DND-41 (cell line): ENCODE data around the gene RNF220.

Source experiments
- ATAC-seq: fragments of 200-7000 bp; cut with Tn5 transposase; 3 replicates; pipeline ENCODE4 v1.9.1; 2021; ENCODE audit warnings: low read depth; ENCODE audit not compliant: insufficient read depth
- DNase-seq: peaks from one replicate; pipeline ENCODE4 v3.0.0-alpha.2; 2020
- H2AFZ ChIP-seq: 2 replicates; pipeline ENCODE4 v1.6.0; 2012; ENCODE audit warnings: low read depth, low read length
- H3K27ac ChIP-seq: 2 replicates; pipeline ENCODE4 v1.5.1; 2012; ENCODE audit warnings: low read length, inconsistent platforms
- H3K27me3 ChIP-seq: fragments of 200-600 bp; sonication (generic); 2 replicates; pipeline ENCODE4 v1.6.0; 2012; ENCODE audit warnings: low read length, mild to moderate bottlenecking, inconsistent platforms; ENCODE audit not compliant: insufficient read depth, poor library complexity
- H3K36me3 ChIP-seq: 2 replicates; pipeline ENCODE4 v1.5.1; 2012; ENCODE audit warnings: low read length, inconsistent platforms; ENCODE audit not compliant: insufficient read depth
- H3K4me1 ChIP-seq: 2 replicates; pipeline ENCODE4 v1.5.1; 2012; ENCODE audit warnings: mild to moderate bottlenecking, low read length; ENCODE audit not compliant: insufficient read depth
- H3K4me2 ChIP-seq: 2 replicates; pipeline ENCODE4 v1.6.0; 2012; ENCODE audit warnings: mild to moderate bottlenecking, moderate library complexity, low read length, inconsistent platforms; ENCODE audit not compliant: insufficient read depth
- H3K4me3 ChIP-seq, 2 experiments: fragments of 200-600 bp in 1 of 2; shearing (Covaris generic) in 1 of 2; 2 replicates each; pipeline ENCODE4 v1.5.1; 2012 to 2016; ENCODE audit warnings: inconsistent platforms in 2 of 2, low read length in 2 of 2, mild to moderate bottlenecking in 2 of 2, low read depth in 1 of 2, moderate library complexity in 1 of 2
- H3K79me2 ChIP-seq: 2 replicates; pipeline ENCODE4 v1.6.0; 2012; ENCODE audit warnings: low read length, inconsistent platforms; ENCODE audit not compliant: insufficient read depth
- H3K9ac ChIP-seq: 2 replicates; pipeline ENCODE4 v1.6.0; 2012; ENCODE audit warnings: low read depth, mild to moderate bottlenecking, inconsistent platforms, low read length, moderate library complexity
- H3K9me3 ChIP-seq: 2 replicates; pipeline ENCODE4 v1.5.1; 2012; ENCODE audit warnings: low read length, moderate library complexity, mild to moderate bottlenecking, inconsistent platforms; ENCODE audit not compliant: insufficient read depth, severe bottlenecking
- H4K20me1 ChIP-seq: 2 replicates; pipeline ENCODE4 v1.6.0; 2012; ENCODE audit warnings: low read length; ENCODE audit not compliant: insufficient read depth
- CTCF ChIP-seq: IDR thresholded peaks from 2 replicates; pipeline ENCODE4 v1.5.1; 2012; ENCODE audit warnings: borderline replicate concordance, low read length, moderate library complexity, mild to moderate bottlenecking; ENCODE audit not compliant: poor library complexity, severe bottlenecking; ENCODE audit errors: extremely low read depth
- EZH2 ChIP-seq: IDR thresholded peaks from 3 replicates; pipeline ENCODE4 v1.6.1; 2012; ENCODE audit warnings: borderline replicate concordance, low read depth, mild to moderate bottlenecking, moderate library complexity, low read length, inconsistent platforms; ENCODE audit not compliant: severe bottlenecking

Gene RNF220

GRCh38 chr1:44367944-44368343 is 37.1 kb upstream of the RNF220 start:
- H3K27me3 ChIP-seq: peaks cover 16% of the 10 kb centered on the region
- ATAC-seq (no peak), DNase-seq (no peak)

GRCh38 chr1:44368471-44369151 is 36.4 kb upstream of the RNF220 start:
- H3K4me3 ChIP-seq: no peak overlapping the region
- DNase-seq (no peak), ATAC-seq (no peak)

More at GRCh38 chr1:44367944-44368343, 37.1 kb upstream of the RNF220 start:
- no peak overlapping the region for H3K4me2 ChIP-seq
- no peak overlapping the region for H3K4me3 ChIP-seq
- H2AFZ ChIP-seq: no peak overlapping the region
- H4K20me1 ChIP-seq: no peaks in the 10 kb centered on the region
- H3K4me1 ChIP-seq: no peaks in the 10 kb centered on the region
- no peaks in the 10 kb centered on the region for H3K9me3 ChIP-seq
- TF ChIP-seq EZH2: no peak
- TF ChIP-seq CTCF: no peak
- no peak overlapping the region for H3K27ac ChIP-seq
- no peaks in the 10 kb centered on the region for H3K79me2 ChIP-seq
- H3K36me3 ChIP-seq: no peaks in the 10 kb centered on the region
- H3K9ac ChIP-seq: no peak overlapping the region

GRCh38 chr1:44371206-44371605 is 33.8 kb upstream of the RNF220 start:
- H4K20me1 ChIP-seq: no peaks in the 10 kb centered on the region
- H2AFZ ChIP-seq: no peak overlapping the region
- no peaks in the 10 kb centered on the region for H3K9me3 ChIP-seq
- no peaks in the 10 kb centered on the region for H3K79me2 ChIP-seq
- DNase-seq (no peak), ATAC-seq (no peak)
- no peak overlapping the region for H3K9ac ChIP-seq
- no peak overlapping the region for H3K4me2 ChIP-seq
- no peak overlapping the region for H3K4me3 ChIP-seq
- H3K4me1 ChIP-seq: no peaks in the 10 kb centered on the region
- no peak for TF ChIP-seq EZH2
- TF ChIP-seq CTCF: no peak
- no peak overlapping the region for H3K27ac ChIP-seq
- H3K36me3 ChIP-seq: no peaks in the 10 kb centered on the region
- H3K27me3 ChIP-seq: peaks cover 11% of the 10 kb centered on the region

More at GRCh38 chr1:44368471-44369151, 36.4 kb upstream of the RNF220 start:
- H4K20me1 ChIP-seq: no peaks in the 10 kb centered on the region
- no peak overlapping the region for H2AFZ ChIP-seq
- no peaks in the 10 kb centered on the region for H3K9me3 ChIP-seq
- H3K27me3 ChIP-seq: peaks cover 13% of the 10 kb centered on the region
- no peak overlapping the region for H3K4me2 ChIP-seq
- H3K36me3 ChIP-seq: no peaks in the 10 kb centered on the region
- no peaks in the 10 kb centered on the region for H3K4me1 ChIP-seq
- H3K79me2 ChIP-seq: no peaks in the 10 kb centered on the region
- H3K27ac ChIP-seq: no peak overlapping the region
- no peak overlapping the region for H3K9ac ChIP-seq
- TF ChIP-seq CTCF (no peak), EZH2 (no peak)

- Histone ChIP-seq H3K4me1 (no peaks in the 10 kb centered on the region), H4K20me1 (no peaks in the 10 kb centered on the region), H3K9me3 (no peaks in the 10 kb centered on the region), H3K9ac (no peak overlapping the region), H3K4me3 (no peak overlapping the region), H3K27me3 (peaks cover 2% of the 10 kb centered on the region), H3K79me2 (no peaks in the 10 kb centered on the region), H3K27ac (no peak overlapping the region), H3K36me3 (no peaks in the 10 kb centered on the region), H2AFZ (no peak overlapping the region), H3K4me2 (no peak overlapping the region)
- ATAC-seq: no peak
- no peak for TF ChIP-seq CTCF
- no peak for TF ChIP-seq EZH2
- no peak for DNase-seq
Observed at GRCh38 chr1:44375547-44375946, 29.5 kb upstream of the RNF220 start.
